ENCODE data around the gene CSTPP1. TPM values are rescaled to one million over a fixed set of nuclear protein-coding genes. Genes with fewer than 3 reads are reported as not detected.

Gene CSTPP1
- total RNA-seq, 4 donors from 2014 or later, result 19.1 to 27.0 (median 21.8) TPM

DNA sequence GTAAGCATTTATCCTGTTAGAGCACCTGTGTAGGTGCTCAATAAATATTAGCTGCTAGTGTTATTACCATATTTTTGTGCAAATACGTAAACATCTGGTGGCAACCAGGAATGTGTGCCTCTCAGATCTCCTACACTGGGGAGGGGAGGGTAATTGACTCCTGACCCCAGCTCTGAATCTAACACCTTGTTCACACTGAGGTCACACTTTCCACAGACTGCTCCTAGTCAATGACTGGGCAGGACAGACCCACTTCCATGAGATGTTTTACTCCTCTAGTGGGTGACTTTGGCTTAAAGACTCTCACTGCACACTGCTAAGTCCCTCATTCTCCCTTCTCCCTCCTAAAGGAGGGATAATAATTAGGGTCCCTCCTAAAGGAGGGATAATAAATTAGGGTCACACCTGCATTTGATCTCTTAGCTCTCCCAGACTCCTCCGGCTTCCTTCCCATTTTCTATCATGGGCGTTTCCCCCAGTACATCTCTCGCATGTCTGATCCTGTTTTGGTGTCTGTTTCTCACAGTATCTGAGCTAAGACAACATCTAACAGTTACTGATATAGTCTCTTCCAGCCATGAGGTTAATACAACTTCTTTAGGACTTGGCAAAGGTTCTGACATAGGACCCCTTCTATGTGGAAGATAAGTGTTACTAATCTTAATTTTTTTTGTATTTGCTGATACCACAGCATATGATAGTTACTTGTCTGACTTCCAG, 8.0 kb downstream of the CSTPP1 start:
- Histone ChIP-seq H3K9me3 (no peaks in the 10 kb centered on the region), H3K36me3 (peaks cover 0 to 10% of the 10 kb centered on the region in 2 donors), H3K4me1 (peaks cover 0 to 23% (median 0%) of the 10 kb centered on the region in 3 donors), H3K27me3 (no peaks in the 10 kb centered on the region), H3K27ac (no peak overlapping the region), H3K4me3 (no peak overlapping the region)
- 76 to 87% methylated on average over 2 to 4 of the region's 4 CpGs for WGBS, 2 donors (ENCODE audit: low coverage in 1 of 2)
- TF ChIP-seq EP300 (IDR thresholded peaks at IDR 0.05), result no peak
- TF ChIP-seq CTCF (IDR thresholded peaks at IDR 0.05), result no peak
- TF ChIP-seq POLR2AphosphoS5 (IDR thresholded peaks at IDR 0.05), result no peak
- no peak for TF ChIP-seq POLR2A (IDR thresholded peaks at IDR 0.05)
- ATAC-seq, result no peak

DNA sequence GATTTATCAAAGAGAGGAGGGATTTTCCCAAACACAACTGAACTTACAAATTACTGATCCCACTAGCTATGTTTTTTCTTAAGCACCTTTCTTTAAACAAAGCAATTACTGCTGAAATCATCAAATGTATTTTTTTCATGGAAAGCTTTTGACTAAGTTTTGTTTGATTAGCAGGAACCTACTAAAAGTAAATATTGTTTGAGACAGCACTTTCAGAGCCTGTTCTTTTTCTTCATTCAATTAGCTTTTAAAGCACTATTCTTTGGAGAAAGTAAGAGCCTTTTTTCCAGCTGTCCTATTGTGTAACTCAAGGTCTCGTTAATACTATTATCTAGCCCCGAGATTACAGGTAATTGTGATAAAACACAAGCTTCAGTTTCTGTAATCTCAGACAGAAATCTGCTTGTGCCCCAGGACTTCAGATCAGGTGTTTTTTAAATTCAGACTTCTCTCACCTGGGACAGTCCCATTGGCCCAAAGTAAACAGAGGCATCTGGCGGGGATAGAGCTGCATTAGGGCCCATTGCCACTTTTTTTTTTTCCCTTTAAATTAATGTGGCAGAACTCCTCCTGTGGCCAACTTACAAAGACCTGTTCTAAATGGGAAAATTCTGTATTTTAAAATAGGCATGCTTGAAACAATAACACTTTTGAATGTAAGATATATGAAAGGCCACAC, 11.0 kb downstream of the CSTPP1 start:
- Histone ChIP-seq H3K9me3 (no peaks in the 10 kb centered on the region), H3K27ac (no peak overlapping the region), H3K27me3 (no peaks in the 10 kb centered on the region), H3K36me3 (no peaks in the 10 kb centered on the region), H3K4me1 (peaks cover 0 to 23% (median 0%) of the 10 kb centered on the region in 3 donors), H3K4me3 (no peak overlapping the region)
- ATAC-seq, result no peak
- TF ChIP-seq POLR2A (IDR thresholded peaks at IDR 0.05) (no peak), CTCF (IDR thresholded peaks at IDR 0.05) (no peak), POLR2AphosphoS5 (IDR thresholded peaks at IDR 0.05) (no peak), EP300 (IDR thresholded peaks at IDR 0.05) (no peak)
- 42 to 47% methylated on average over 3 of the region's 3 CpGs for whole genome bisulfite sequencing, 2 donors (ENCODE audit: low coverage in 1 of 2)

DNA sequence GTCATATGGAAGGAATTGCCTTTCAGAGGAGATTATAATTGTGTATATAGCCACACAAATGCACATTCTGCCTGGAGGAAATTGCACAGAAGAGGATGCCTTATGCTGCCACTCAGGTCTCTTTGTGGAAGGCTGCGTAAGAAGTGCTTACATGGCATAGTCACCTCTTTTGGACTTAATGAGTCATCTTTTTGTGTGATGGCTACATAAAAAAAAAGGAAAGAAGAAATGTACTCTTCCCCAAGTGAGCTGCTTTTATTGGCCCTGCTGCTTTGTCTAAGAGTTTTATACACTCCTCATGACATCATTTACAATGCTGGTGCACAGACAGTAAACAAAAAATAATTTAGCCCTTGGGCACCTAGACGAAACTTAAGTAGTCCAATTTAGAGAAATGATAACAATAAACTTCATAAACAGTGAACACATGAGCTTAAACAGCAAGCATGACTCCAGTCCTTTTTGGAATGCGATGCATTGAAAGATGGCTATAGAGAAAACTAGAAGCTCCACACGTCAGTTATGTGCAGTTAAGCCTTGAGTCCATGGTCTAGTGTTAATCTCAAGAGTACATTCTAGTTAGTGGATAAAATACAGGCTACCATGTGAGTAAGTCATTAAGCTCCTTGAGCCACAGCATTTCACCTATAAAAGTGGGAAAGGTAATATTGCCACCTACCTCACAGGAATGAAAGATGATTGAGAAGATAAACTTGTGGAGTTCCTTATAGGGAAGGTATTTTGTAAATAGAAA, 12.0 kb downstream of the CSTPP1 start:
- Histone ChIP-seq H3K36me3 (no peaks in the 10 kb centered on the region), H3K27ac (no peak overlapping the region), H3K4me3 (no peak overlapping the region), H3K9me3 (no peaks in the 10 kb centered on the region), H3K4me1 (peaks cover 0 to 23% (median 0%) of the 10 kb centered on the region in 3 donors), H3K27me3 (no peaks in the 10 kb centered on the region)
- WGBS, 2 donors (ENCODE audit: low coverage in 1 of 2), result 72 to 74% methylated on average over 3 to 4 of the region's 4 CpGs
- no peak for TF ChIP-seq CTCF (IDR thresholded peaks at IDR 0.05)
- no peak for TF ChIP-seq EP300 (IDR thresholded peaks at IDR 0.05)
- TF ChIP-seq POLR2A (IDR thresholded peaks at IDR 0.05), result no peak
- TF ChIP-seq POLR2AphosphoS5 (IDR thresholded peaks at IDR 0.05), result no peak
- ATAC-seq, result no peak

DNA sequence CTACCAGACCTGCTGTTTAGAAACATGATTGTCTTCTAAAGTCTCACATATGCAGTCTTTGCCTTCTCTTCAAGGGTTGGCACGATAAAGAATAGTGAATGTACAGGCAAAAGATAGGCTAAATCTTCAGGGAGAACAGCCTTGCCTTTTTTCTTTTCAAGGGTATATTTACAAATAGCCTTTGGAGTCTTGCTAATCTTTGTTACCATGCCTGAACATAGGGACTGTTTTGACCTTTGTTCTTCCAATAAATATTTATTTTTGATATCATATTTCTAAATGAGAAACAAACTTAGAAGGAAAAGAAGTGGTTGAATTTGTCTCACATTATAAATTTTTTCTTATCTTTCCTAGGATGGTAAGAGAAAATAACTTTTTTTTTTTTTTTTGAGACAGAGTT, 12.7 kb downstream of the CSTPP1 start:
- ATAC-seq, result no peak
- H3K36me3 ChIP-seq, result no peaks in the 10 kb centered on the region
- WGBS, 2 donors (ENCODE audit: low coverage in 1 of 2), result 80 to 100% methylated on average over 1 of the region's 1 CpG
- H3K27ac ChIP-seq, result no peak overlapping the region
- no peak for TF ChIP-seq POLR2A (IDR thresholded peaks at IDR 0.05)
- no peak for TF ChIP-seq CTCF (IDR thresholded peaks at IDR 0.05)
- H3K4me1 ChIP-seq, result peaks cover 0 to 23% (median 0%) of the 10 kb centered on the region in 3 donors
- no peak overlapping the region for H3K4me3 ChIP-seq
- no peaks in the 10 kb centered on the region for H3K27me3 ChIP-seq
- no peaks in the 10 kb centered on the region for H3K9me3 ChIP-seq

All from gastroesophageal sphincter (tissue), 4 donors.